Smooth muscle cell of the brain vasculature (primary cell): Measurements from ENCODE around the gene CACNA2D3.

Source experiments
- DNase-seq: peaks from one replicate; pipeline ENCODE4 v3.0.0-alpha.2; 2012; ENCODE audit warnings: low read depth, low spot score

The CACNA2D3 gene

DNA sequence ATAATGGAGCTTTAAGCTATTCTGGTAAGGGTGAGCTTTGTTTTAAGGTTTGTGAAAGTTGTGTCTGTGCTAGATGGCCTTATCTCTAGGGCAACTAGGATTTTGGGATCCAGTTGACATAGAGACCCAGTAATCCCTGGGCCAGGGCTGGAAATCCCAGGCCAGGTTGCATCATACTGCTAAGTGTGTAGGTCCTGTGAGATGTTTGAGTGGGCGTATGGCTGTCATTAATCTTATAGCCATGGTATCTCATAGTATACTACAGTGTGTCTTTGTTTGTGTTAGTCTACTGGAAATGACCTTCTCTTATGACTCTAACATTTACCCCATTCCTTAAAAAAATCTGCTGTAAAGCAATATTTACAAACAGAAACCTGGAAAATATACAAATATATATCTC, 151.4 kb downstream of the CACNA2D3 start:
- no peak for DNase-seq

GRCh38 chr3:54274607-54275006, 152.3 kb downstream of the CACNA2D3 start:
- no peak for DNase-seq

- no peak for DNase-seq
These were observed 156.7 kb downstream of the CACNA2D3 start for GRCh38 chr3:54279005-54279583.

DNA sequence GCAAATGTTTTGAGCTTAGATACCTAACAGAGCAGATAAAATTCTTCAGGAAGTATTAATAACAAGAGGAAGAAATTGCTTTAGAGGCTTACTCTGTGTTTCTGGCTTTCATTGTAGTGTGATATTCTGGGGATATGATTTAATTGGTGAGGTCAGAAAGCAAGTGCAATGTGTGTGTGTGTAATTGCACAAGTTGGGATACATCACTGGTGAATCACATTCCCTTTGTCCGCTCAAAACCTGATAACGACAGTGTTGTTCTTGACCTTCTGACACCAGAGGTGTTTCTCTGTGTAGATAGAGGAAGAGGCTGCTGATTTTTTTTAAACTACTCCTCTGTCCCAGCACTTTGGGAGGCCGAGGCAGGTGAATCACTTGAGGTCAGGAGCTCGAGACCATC, 161.1 kb downstream of the CACNA2D3 start:
- DNase-seq: no peak

GRCh38 chr3:54294214-54294613, 171.9 kb downstream of the CACNA2D3 start:
- no peak for DNase-seq

DNA sequence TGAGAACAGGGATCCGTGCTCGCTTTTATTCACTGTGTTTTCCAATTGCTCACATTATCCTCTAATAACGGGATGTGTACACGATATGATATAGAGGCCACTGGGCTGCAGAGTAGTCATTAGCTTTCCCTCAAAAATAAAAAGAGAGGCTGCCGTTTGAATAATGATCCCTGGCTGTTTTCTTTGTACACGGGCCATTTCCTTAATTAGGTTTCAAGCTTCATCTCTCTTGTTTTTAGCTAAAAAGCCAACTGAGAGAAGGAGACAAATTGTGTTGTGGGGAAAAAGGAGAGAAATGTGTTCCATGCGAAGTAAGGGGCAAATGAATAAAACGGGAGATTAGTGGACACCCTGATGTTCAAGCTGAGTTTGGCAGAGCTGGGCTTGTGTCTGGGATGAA, 174.2 kb downstream of the CACNA2D3 start:
- DNase-seq: no peak

DNA sequence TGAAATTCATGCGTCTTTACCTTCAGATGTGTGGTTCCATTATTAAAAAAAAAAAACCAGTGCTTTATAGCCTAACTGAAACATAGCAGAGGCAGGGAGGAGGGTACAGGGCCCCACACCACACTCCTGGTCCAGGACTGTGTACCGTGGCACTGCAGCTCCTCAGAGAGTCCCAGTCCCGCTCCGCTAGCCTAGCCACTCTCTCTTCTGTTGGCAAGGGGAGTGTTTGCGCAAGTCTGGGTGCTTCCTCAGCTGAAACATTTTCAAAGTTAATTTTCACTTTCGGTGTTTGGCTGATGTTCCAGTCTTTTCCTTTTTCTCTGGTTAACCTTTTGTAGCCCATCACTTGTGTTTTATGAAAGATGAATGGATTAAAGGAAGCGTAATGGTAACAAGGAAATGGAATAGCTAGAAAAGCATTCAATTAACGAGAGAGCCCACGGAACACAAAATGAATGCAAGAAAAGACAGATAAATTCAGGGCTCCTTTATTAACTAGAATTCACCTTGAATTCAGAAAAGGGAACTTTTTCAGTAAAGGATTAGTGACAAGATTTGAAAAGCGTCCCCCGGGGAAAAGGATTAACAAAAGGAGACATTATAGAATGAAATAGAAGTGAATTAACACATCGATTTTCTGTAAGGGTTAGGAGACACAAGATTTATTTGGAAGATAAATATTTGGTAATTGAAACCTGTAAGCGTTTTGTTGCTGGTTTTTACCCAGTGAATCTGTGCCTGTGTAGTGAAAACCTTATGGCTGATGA, 177.0 kb downstream of the CACNA2D3 start:
- no peak for DNase-seq

- no peak for DNase-seq
These were observed 181.4 kb downstream of the CACNA2D3 start for GRCh38 chr3:54303517-54304375.

- DNase-seq: no peak
These were observed 182.5 kb downstream of the CACNA2D3 start for GRCh38 chr3:54304877-54305276.

DNA sequence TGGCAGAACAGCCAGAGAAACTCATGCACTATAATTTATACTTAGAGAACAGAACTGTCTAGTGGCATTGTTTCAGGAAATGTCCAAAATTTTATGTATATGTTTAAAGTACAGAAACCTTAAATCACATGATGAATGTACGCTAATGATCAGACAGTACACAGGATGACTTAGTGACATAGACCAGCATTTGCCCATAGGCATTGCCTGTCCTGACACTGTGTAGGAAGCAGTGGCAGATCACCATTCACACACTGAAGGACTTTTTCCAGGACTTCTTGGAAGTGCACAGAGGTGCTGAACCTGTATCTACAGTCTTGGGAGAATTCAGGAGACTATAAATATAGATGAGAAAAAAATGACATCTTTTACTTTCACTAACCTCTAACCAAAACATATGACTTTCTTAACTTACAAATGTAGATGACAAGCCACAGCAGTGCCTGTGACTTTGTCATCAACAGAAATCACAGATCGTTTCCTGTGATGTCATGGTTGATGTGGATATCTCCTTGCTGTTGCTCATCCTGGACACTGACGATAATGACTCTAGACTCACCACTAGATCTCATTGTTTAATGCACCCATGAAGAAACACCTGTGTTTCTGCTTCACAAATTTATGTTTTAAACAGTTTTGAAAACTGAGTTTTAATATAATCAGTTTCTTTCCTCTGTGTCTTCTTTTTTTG, 183.2 kb downstream of the CACNA2D3 start:
- no peak for DNase-seq

DNA sequence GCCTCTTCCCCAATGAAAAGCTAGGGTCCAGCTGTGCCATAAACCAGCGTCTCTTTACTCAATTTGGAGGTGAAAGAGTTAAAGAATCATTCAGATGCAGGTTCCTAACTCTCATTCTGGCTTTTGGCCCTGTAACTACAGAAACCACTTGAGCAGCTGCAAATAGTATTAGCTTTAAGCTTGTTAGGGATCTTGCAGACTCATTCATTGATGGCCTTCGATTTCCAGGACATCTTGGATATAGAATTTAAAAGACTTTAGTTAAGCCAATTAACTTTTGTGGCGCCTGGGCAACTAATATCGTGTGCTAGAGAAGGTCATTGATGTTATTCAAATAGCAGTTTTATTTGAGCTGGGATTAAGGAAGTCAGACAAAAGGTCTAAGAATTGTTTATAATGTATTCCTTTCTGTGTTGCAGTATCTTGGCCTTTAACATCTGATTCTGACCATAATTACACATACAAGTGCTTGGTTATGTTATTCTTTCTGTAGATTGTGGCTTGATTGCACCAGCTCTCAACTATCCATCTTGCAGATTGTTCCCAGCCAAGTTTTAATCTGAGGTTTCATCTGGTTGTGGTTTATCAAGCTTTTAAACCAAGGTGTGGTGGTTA, 185.3 kb downstream of the CACNA2D3 start:
- no peak for DNase-seq

- no peak for DNase-seq
These were observed 187.2 kb downstream of the CACNA2D3 start for GRCh38 chr3:54309601-54310000.

DNA sequence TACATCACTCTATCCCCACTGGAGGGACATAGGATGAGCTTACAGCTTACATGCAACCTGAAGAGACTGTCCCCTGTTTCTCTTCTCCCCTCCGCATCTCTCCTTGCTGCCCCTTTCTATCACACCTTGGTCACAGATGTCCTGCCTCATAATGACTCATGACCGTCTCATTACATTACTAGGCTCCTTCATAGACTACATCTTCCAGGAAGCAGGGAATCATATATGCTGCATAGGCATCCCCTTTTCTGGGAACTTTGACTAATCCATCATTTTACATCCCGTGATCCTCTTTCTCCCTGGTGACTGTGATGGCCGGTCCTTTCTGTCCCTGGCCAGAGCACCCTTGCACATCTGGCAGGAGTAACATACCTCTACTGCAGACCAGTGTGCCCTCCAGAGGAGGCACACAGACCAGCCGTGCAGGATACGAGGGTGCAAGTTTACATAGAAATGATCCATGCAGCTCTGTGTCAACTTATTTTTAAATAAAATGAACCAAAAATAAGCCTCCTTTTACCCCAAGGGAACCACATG, 188.9 kb downstream of the CACNA2D3 start:
- DNase-seq: no peak

GRCh38 chr3:54312156-54312899, 190.0 kb downstream of the CACNA2D3 start:
- no peak for DNase-seq

- no peak for DNase-seq
These were observed 191.1 kb downstream of the CACNA2D3 start for GRCh38 chr3:54313418-54313817.

- no peak for DNase-seq
These were observed 199.2 kb downstream of the CACNA2D3 start for GRCh38 chr3:54321520-54321919.

DNA sequence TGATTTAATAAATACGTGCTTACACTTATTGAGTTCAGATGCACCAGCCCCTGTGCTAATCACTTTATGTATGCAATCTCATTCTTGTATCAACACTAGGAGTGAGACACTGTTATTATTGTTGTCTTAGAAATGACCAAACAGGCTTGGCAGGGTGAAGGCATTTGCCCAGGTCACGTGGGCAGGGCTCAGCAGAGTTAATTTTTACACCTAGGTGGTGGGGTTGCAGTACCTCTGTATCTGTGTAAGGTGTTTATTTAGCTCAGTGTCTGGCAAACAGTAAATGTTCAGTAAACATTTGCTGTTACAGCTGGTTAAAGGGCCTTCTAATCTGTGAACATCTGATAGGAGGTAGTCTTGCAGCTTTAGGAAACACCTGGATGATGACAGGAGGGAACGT, 200.0 kb downstream of the CACNA2D3 start:
- DNase-seq: no peak

DNA sequence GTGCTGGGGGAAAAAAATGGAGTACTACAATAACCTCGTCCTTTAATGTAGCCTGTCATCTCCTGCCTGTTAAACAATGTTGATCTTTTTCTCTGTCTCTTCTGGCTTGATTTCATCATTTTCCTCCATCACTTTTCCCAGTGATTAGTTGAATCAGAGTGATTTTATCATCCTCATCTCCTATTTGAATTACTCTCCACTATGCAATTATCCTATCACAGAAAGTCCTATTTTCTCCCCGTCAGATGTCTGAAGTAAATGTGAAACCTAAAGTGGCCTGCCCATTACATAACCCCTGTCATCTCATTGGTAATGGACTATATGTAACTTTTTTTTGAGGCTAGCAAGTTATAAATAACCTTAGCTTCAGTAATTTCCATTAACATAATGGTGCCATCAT, 201.8 kb downstream of the CACNA2D3 start:
- DNase-seq: no peak

DNA sequence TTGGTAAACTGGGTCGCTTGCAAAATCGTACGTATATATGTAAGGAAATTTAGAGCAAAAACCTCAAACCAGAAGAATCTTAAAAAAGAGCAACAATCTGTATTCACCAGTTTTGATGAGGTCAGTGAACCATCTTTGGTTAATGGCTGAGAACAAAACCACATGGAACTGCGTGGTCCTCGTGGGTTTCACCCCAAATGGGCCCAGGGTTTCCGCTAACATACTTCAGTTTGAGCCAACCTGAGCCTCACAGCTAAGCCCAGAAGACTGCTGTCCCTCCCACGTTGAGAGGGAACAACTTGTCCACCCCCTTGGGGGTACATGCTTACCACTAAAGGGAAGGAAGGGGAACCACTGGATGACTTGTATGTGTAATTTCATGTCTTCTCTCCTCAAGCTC, 204.6 kb downstream of the CACNA2D3 start:
- DNase-seq: no peak

GRCh38 chr3:54331341-54331740, 209.0 kb downstream of the CACNA2D3 start:
- no peak for DNase-seq

- DNase-seq: no peak
These were observed 215.5 kb downstream of the CACNA2D3 start for GRCh38 chr3:54337846-54338245.
